ENCODE measurements around the gene CDX1.

GRCh38 chr5:150148117-150148927 lies 18.3 kb upstream of the CDX1 start:
- no peak for TF ChIP-seq POLR2A (IDR thresholded peaks at IDR 0.05; ENCODE audit: low read depth, low read length)
- no peak for TF ChIP-seq POLR2AphosphoS5 (IDR thresholded peaks at IDR 0.05; ENCODE audit: low read depth, low read length)
- TF ChIP-seq TAF1 (IDR thresholded peaks at IDR 0.05; ENCODE audit: low read depth, low read length) = no peak
- no peak for TF ChIP-seq SPI1 (IDR thresholded peaks at IDR 0.05; ENCODE audit: low read depth, low read length)

All from GM12891 (cell line).